HepG2 (cell line): ENCODE results near the gene CNP. TPM values are rescaled to one million over a fixed set of nuclear protein-coding genes. Genes with fewer than 3 reads are reported as not detected.

ENCODE experiments used
- ARNT2 ChIP-seq: sonication (generic); formaldehyde crosslinking; IDR thresholded peaks from 2 replicates; pipeline ENCODE4 v1.8.0; 2022; ENCODE audit warnings: mild to moderate bottlenecking, low read depth, missing genetic modification reagents, moderate library complexity
- BHLHE40 ChIP-seq: IDR thresholded peaks from 2 replicates; pipeline ENCODE4 v1.6.1; 2011; ENCODE audit warnings: low read length, improper control_type of control experiment
- HDAC2 ChIP-seq: sonication (generic); formaldehyde crosslinking; IDR thresholded peaks from 2 replicates; pipeline ENCODE4 v1.4.0; 2020; ENCODE audit warnings: missing genetic modification reagents
- MEIS1 ChIP-seq: sonication (generic); formaldehyde crosslinking; IDR thresholded peaks from 2 replicates; pipeline ENCODE4 v1.9.0; 2021; ENCODE audit warnings: mild to moderate bottlenecking, missing genetic modification reagents, moderate library complexity, borderline replicate concordance
- MTF2 ChIP-seq: sonication (generic); formaldehyde crosslinking; IDR thresholded peaks from 2 replicates; pipeline ENCODE4 v1.5.0; 2020; ENCODE audit warnings: missing genetic modification reagents, borderline replicate concordance
- NR2C2 ChIP-seq: sonication (generic); formaldehyde crosslinking; IDR thresholded peaks from 2 replicates; pipeline ENCODE4 v1.4.0; 2020; ENCODE audit warnings: missing genetic modification reagents, mild to moderate bottlenecking, moderate library complexity, borderline replicate concordance
- PBX3 ChIP-seq: sonication (generic); formaldehyde crosslinking; IDR thresholded peaks from 2 replicates; pipeline ENCODE4 v1.8.1; 2023; ENCODE audit warnings: missing genetic modification reagents, inconsistent platforms, borderline replicate concordance
- RXRB ChIP-seq: IDR thresholded peaks from 2 replicates; pipeline ENCODE4 v1.6.1; 2016; ENCODE audit warnings: borderline replicate concordance, missing genetic modification reagents, missing compliant biosample characterization
- SNAI1 ChIP-seq: sonication (generic); formaldehyde crosslinking; IDR thresholded peaks from 2 replicates; pipeline ENCODE4 v1.5.0; 2020; ENCODE audit warnings: mild to moderate bottlenecking, missing genetic modification reagents, borderline replicate concordance
- TAF1 ChIP-seq: sonication (generic); formaldehyde crosslinking; IDR thresholded peaks from 2 replicates; pipeline ENCODE4 v1.4.0; 2020; ENCODE audit warnings: missing genetic modification reagents
- YY1 ChIP-seq: IDR thresholded peaks from 2 replicates; pipeline ENCODE4 v1.6.1; 2011; ENCODE audit warnings: low read length, low read depth, moderate library complexity, mild to moderate bottlenecking; ENCODE audit not compliant: insufficient read depth, insufficient replicate concordance
- ZMYM2 ChIP-seq: sonication (generic); formaldehyde crosslinking; IDR thresholded peaks from 2 replicates; pipeline ENCODE4 v1.8.0; 2022; ENCODE audit warnings: mild to moderate bottlenecking, missing genetic modification reagents
- ZNF646 ChIP-seq: sonication (generic); formaldehyde crosslinking; IDR thresholded peaks from 2 replicates; pipeline ENCODE4 v1.9.0; 2021; ENCODE audit warnings: mild to moderate bottlenecking, missing genetic modification reagents
- ZNF776 ChIP-seq: sonication (generic); formaldehyde crosslinking; IDR thresholded peaks from 2 replicates; pipeline ENCODE4 v1.4.0; 2020; ENCODE audit warnings: mild to moderate bottlenecking, missing genetic modification reagents
- polyA plus RNA-seq, 8 experiments: library from polyadenylated mRNA; depleted of rRNA in 3 of 8; stranded (reverse) in 7 of 8; unstranded in 1 of 8; fragments of >200 nt; fragmentation: Illumina TruSeq in 4 of 8; extraction: Trizol in 4 of 8; gene quantifications; 2 replicates each; pipeline versions ENCODE4 v1.2.1 to v1.2.3, GENCODE V29; 2011 to 2016; ENCODE audit warnings: low read depth in 4 of 8, missing spikeins in 1 of 8, mixed read lengths in 1 of 8; ENCODE audit not compliant: insufficient read depth in 1 of 8
- total RNA-seq, 5 experiments: library from RNA; depleted of rRNA; stranded (reverse); fragments of >200 nt; fragmentation: Illumina TruSeq; extraction: Trizol; gene quantifications; 2 replicates each; pipeline ENCODE4 v1.2.3, GENCODE V29; 2016; ENCODE audit warnings: low read depth in 1 of 5
- TF ChIP-seq, protein P1 (sequence below): sonication (generic); formaldehyde crosslinking; IDR thresholded peaks from 2 replicates; pipeline ENCODE4 v1.4.0; 2020; ENCODE audit warnings: missing genetic modification reagents

The CNP gene
- total and polyA plus RNA-seq, 2 of the 13 experiments (the other 11 are each of a cell fraction or from before 2014, with no cell fraction given): 97.2 to 161 TPM

GRCh38 chr17:41957031-41957868, 9.3 kb upstream of the CNP start (continued):
- TF ChIP-seq PBX3 (CRISPR knock-in tag) (no peak), HDAC2 (CRISPR knock-in tag) (peak; percentile 50; the same call in 1 of the 2 replicates), ZNF646 (no peak), RXRB (CRISPR knock-in tag) (peak; percentile 69), SNAI1 (CRISPR knock-in tag) (0 out of 2 replicates have a peak, but pooled peaks have one; percentile 82), MTF2 (CRISPR knock-in tag) (no peak), ZMYM2 (CRISPR knock-in tag) (no peak), NR2C2 (no peak), YY1 (no peak), ZNF776 (CRISPR knock-in tag) (peak; percentile 45; the same call in 1 of the 2 replicates), ARNT2 (CRISPR knock-in tag) (peak; percentile 53; the same call in 1 of the 2 replicates), TAF1 (no peak; the same call in 1 of the 2 replicates), BHLHE40 (no peak), MEIS1 (CRISPR knock-in tag) (no peak)
- TF ChIP-seq, protein P1, sequence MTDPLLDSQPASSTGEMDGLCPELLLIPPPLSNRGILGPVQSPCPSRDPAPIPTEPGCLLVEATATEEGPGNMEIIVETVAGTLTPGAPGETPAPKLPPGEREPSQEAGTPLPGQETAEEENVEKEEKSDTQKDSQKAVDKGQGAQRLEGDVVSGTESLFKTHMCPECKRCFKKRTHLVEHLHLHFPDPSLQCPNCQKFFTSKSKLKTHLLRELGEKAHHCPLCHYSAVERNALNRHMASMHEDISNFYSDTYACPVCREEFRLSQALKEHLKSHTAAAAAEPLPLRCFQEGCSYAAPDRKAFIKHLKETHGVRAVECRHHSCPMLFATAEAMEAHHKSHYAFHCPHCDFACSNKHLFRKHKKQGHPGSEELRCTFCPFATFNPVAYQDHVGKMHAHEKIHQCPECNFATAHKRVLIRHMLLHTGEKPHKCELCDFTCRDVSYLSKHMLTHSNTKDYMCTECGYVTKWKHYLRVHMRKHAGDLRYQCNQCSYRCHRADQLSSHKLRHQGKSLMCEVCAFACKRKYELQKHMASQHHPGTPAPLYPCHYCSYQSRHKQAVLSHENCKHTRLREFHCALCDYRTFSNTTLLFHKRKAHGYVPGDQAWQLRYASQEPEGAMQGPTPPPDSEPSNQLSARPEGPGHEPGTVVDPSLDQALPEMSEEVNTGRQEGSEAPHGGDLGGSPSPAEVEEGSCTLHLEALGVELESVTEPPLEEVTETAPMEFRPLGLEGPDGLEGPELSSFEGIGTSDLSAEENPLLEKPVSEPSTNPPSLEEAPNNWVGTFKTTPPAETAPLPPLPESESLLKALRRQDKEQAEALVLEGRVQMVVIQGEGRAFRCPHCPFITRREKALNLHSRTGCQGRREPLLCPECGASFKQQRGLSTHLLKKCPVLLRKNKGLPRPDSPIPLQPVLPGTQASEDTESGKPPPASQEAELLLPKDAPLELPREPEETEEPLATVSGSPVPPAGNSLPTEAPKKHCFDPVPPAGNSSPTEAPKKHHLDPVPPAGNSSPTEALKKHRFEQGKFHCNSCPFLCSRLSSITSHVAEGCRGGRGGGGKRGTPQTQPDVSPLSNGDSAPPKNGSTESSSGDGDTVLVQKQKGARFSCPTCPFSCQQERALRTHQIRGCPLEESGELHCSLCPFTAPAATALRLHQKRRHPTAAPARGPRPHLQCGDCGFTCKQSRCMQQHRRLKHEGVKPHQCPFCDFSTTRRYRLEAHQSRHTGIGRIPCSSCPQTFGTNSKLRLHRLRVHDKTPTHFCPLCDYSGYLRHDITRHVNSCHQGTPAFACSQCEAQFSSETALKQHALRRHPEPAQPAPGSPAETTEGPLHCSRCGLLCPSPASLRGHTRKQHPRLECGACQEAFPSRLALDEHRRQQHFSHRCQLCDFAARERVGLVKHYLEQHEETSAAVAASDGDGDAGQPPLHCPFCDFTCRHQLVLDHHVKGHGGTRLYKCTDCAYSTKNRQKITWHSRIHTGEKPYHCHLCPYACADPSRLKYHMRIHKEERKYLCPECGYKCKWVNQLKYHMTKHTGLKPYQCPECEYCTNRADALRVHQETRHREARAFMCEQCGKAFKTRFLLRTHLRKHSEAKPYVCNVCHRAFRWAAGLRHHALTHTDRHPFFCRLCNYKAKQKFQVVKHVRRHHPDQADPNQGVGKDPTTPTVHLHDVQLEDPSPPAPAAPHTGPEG (CRISPR knock-in tag): peak; percentile 2; the same call in 1 of the 2 replicates
